Uterus (tissue), 2 donors: Measurements from ENCODE around the gene INTS13.

Source experiments
- CTCF ChIP-seq, 4 experiments: fragments of 200-600 bp in 2 of 4; fragments of 450-650 bp in 2 of 4; sonication (generic) in 2 of 4; IDR thresholded peaks; one replicate each; pipeline ENCODE4 v1.5.1; 2016 to 2019; ENCODE audit warnings: antibody characterized with exemption in 4 of 4, mild to moderate bottlenecking in 2 of 4, moderate library complexity in 1 of 4
- POLR2A ChIP-seq, 2 donors: fragments of 450-650 bp; IDR thresholded peaks; one replicate each; pipeline ENCODE4 v1.6.1; 2016; ENCODE audit warnings: antibody characterized with exemption in 2 of 2, mild to moderate bottlenecking in 1 of 2, moderate library complexity in 1 of 2

GRCh38 chr12:26936559-26937442 is 980 bp downstream of the INTS13 start:
- no peak for TF ChIP-seq CTCF (IDR thresholded peaks at IDR 0.05)
- TF ChIP-seq POLR2A (IDR thresholded peaks at IDR 0.05), result no peak
